Adrenal gland (tissue), 12 donors: ENCODE results near the gene PACRG. TPM values are rescaled to one million over a fixed set of nuclear protein-coding genes. Genes with fewer than 3 reads are reported as not detected.

Experiments
- DNase-seq, 7 donors: peaks; one replicate each; pipeline ENCODE4 v3.0.0-alpha.2; 2019 to 2020
- H3K27ac ChIP-seq, 5 donors: fragments of 200-600 bp; sonication (generic) in 4 of 5; 1 replicate in 3 of 5; 2 replicates in 2 of 5; pipeline versions ENCODE4 v1.5.1 to v1.8.0; 2016 to 2020; ENCODE audit warnings: mild to moderate bottlenecking in 1 of 5
- H3K27me3 ChIP-seq: fragments of 200-600 bp; 2 replicates; pipeline ENCODE4 v1.8.0; 2021
- H3K36me3 ChIP-seq, 2 donors: fragments of 200-600 bp; replicated peaks in 1 of 2; 1 replicate in 1 of 2; 2 replicates in 1 of 2; pipeline versions ENCODE4 v1.5.1 to v1.8.0; 2018 to 2022
- H3K4me1 ChIP-seq, 2 donors: fragments of 200-600 bp; replicated peaks in 1 of 2; 1 replicate in 1 of 2; 2 replicates in 1 of 2; pipeline versions ENCODE4 v1.5.1 to v1.8.0; 2018 to 2021
- H3K4me3 ChIP-seq, 4 donors: fragments of 200-600 bp; sonication (generic) in 3 of 4; one replicate each; pipeline ENCODE4 v1.5.1; 2016 to 2018
- H3K9me3 ChIP-seq, 3 donors: fragments of 200-600 bp; sonication (generic) in 1 of 3; replicated peaks in 1 of 3; 1 replicate in 2 of 3; 2 replicates in 1 of 3; pipeline versions ENCODE4 v1.5.1 to v1.8.0; 2016 to 2021
- POLR2A ChIP-seq, 2 donors: fragments of 450-650 bp; IDR thresholded peaks; one replicate each; pipeline ENCODE4 v1.6.1; 2017; ENCODE audit warnings: antibody characterized with exemption in 2 of 2, mild to moderate bottlenecking in 2 of 2, moderate library complexity in 1 of 2
- WGBS, 4 donors: extraction: QIAGEN DNeasy Blood & Tissue Kit in 2 of 4; methylation state at CpG; one replicate each; pipeline versions ENCODE4 v1.1.5 to v1.1.7; 2013 to 2017; 5-methylcytosine and 5-hydroxymethylcytosine counted together
- intact Hi-C, 2 donors: fragments of 100-400 bp; cut with DNase I; formaldehyde crosslinking; loops; one replicate each; pipeline versions ENCODE4 v1.14.1 to v1.15.0; 2022 to 2023
- polyA plus RNA-seq, 3 donors: library from polyadenylated mRNA; stranded (reverse); fragments of 200-250 nt in 2 of 3; fragments of 350-450 nt in 1 of 3; fragmentation: Illumina TruSeq in 1 of 3; extraction: RNeasy Lipid Tissue Mini Kit (QIAGEN cat#74804) in 1 of 3; gene quantifications; one replicate each; pipeline ENCODE4 v1.2.3, GENCODE V29; 2013 to 2014
- total RNA-seq, 9 donors: library from RNA; depleted of rRNA in 4 of 9; stranded (reverse); fragments of >200 nt in 4 of 9; fragments of 120-200 nt in 1 of 9; fragmentation: NEBNext Ultra II Directional in 1 of 9; extraction: Animal tissue kit (Norgen Biotek cat#: 25700) in 1 of 9; gene quantifications; one replicate each; pipeline versions ENCODE4 v1.1.0 to v1.2.4, GENCODE V29; 2013 to 2023
- TF ChIP-seq, protein P1 (sequence below), 6 experiments: fragments of 450-650 bp in 4 of 6; fragments of 200-600 bp in 2 of 6; sonication (generic) in 1 of 6; IDR thresholded peaks; 1 replicate in 5 of 6; 2 replicates in 1 of 6; pipeline versions ENCODE4 v1.5.1 to v1.8.0; 2016 to 2021; ENCODE audit warnings: antibody characterized with exemption in 6 of 6, mild to moderate bottlenecking in 2 of 6, moderate library complexity in 1 of 6
- donor health status: healthy with polysubstance abuse.
- donor health status: Bipolar disorder and iron deficiency.
- donor health status: DM: yes; HTN: yes; CAD: no.
- donor health status: DM: no; HTN: no; CAD: no.
- donor health status: DM: no; HTN: no; CAD: no.
- donor health status: DM: yes; HTN: yes; CAD: no.

Gene PACRG
- total and polyA plus RNA-seq, 12 donors, result 0.18 to 6.1 (median 1.4) TPM

- Histone ChIP-seq H3K36me3 (no peaks in the 10 kb centered on the region), H3K4me1 (no peaks in the 10 kb centered on the region), H3K9me3 (no peaks in the 10 kb centered on the region), H3K4me3 (no peak overlapping the region), H3K27me3 (no peaks in the 10 kb centered on the region), H3K27ac (no peak overlapping the region)
- no peak for DNase-seq
- 75 to 85% (median 85%) methylated on average over 4 of the region's 4 CpGs for WGBS, 4 donors
- TF ChIP-seq, protein P1, sequence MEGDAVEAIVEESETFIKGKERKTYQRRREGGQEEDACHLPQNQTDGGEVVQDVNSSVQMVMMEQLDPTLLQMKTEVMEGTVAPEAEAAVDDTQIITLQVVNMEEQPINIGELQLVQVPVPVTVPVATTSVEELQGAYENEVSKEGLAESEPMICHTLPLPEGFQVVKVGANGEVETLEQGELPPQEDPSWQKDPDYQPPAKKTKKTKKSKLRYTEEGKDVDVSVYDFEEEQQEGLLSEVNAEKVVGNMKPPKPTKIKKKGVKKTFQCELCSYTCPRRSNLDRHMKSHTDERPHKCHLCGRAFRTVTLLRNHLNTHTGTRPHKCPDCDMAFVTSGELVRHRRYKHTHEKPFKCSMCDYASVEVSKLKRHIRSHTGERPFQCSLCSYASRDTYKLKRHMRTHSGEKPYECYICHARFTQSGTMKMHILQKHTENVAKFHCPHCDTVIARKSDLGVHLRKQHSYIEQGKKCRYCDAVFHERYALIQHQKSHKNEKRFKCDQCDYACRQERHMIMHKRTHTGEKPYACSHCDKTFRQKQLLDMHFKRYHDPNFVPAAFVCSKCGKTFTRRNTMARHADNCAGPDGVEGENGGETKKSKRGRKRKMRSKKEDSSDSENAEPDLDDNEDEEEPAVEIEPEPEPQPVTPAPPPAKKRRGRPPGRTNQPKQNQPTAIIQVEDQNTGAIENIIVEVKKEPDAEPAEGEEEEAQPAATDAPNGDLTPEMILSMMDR (IDR thresholded peaks at IDR 0.05), result no peak
- no peak for TF ChIP-seq POLR2A (IDR thresholded peaks at IDR 0.05)
- intact Hi-C loops, result no loop called here
These were observed 449.2 kb downstream of the PACRG start for GRCh38 chr6:163177007-163177406.

- intact Hi-C loops, result no loop called here
- no peaks in the 10 kb centered on the region for H3K27me3 ChIP-seq
- 88 to 93% (median 91%) methylated on average over 10 to 11 of the region's 11 CpGs for WGBS, 4 donors
- no peak overlapping the region for H3K4me3 ChIP-seq
- H3K4me1 ChIP-seq, result no peaks in the 10 kb centered on the region
- no peak for DNase-seq
- no peaks in the 10 kb centered on the region for H3K36me3 ChIP-seq
- H3K9me3 ChIP-seq, result no peaks in the 10 kb centered on the region
- no peak overlapping the region for H3K27ac ChIP-seq
- TF ChIP-seq, protein P1 (IDR thresholded peaks at IDR 0.05), result no peak
- no peak for TF ChIP-seq POLR2A (IDR thresholded peaks at IDR 0.05)
These were observed 450.2 kb downstream of the PACRG start for GRCh38 chr6:163177892-163178420.

DNA sequence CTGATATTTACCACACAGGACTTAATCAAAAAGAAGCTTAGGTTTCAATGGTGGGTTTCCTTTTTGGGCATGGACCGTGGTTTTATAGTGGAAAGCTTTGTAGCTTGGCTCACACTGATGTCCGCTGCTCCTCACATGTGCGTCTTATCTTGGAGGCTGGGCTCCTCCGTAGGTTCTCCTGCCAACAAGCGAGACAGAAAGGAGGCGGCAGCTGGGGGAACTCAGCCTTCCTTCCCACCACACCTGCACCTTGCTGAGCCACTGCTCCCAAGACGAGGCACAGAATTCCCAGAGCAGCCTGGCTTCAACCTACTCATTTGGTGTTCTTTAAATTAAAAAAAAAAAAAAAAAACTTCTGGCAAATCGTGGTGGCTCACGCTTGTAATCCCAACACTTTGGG lies 451.3 kb downstream of the PACRG start:
- no peak for TF ChIP-seq POLR2A (IDR thresholded peaks at IDR 0.05)
- TF ChIP-seq, protein P1 (IDR thresholded peaks at IDR 0.05), result no peak
- Histone ChIP-seq H3K27me3 (no peaks in the 10 kb centered on the region), H3K36me3 (no peaks in the 10 kb centered on the region), H3K4me3 (no peak overlapping the region), H3K4me1 (no peaks in the 10 kb centered on the region), H3K27ac (no peak overlapping the region), H3K9me3 (no peaks in the 10 kb centered on the region)
- no peak for DNase-seq
- WGBS, 4 donors, result 86 to 93% (median 90%) methylated on average over 9 of the region's 9 CpGs
- intact Hi-C loops, result no loop called here

DNA sequence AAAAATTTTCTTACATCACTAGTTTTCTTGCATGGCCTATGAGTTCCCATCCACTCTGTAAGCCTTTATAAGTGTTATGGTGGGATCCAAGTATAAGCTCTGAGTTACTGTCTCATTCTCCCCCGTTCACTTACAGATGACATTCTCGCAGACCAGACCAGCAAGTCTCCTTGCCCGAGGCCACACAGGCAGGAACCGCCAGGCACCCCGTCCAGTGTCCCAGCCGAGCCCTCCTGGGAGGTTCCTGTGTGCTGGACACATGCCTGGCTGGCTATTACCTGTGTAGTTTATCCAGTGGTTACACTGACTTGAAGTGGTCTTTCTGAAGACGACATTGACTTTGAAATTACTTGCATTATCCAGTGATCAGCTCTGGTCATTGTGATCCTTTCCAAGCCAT lies 451.9 kb downstream of the PACRG start:
- no peaks in the 10 kb centered on the region for H3K4me1 ChIP-seq
- H3K4me3 ChIP-seq, result no peak overlapping the region
- TF ChIP-seq, protein P1 (IDR thresholded peaks at IDR 0.05), result no peak
- no peak for TF ChIP-seq POLR2A (IDR thresholded peaks at IDR 0.05)
- 86 to 92% (median 90%) methylated on average over 4 to 7 of the region's 7 CpGs for WGBS, 4 donors
- no peaks in the 10 kb centered on the region for H3K36me3 ChIP-seq
- DNase-seq, result no peak
- intact Hi-C loops, result loop anchor here (5.0 to 10.0 kb wide), 5 partner anchors 233 to 778 kb away; partner anchors contain the start of gene QKI (in 2 of the 2)
- no peaks in the 10 kb centered on the region for H3K27me3 ChIP-seq
- no peaks in the 10 kb centered on the region for H3K9me3 ChIP-seq
- no peak overlapping the region for H3K27ac ChIP-seq
